GM12878 (cell line): ENCODE data around the gene ELAVL1. TPM values are rescaled to one million over a fixed set of nuclear protein-coding genes. Genes with fewer than 3 reads are reported as not detected.
A peak's percentile ranks its signal among the peaks of the same experiment; 100 is the strongest.

Source experiments
- ATAC-seq: fragments of 200-7000 bp; cut with Tn5 transposase; 3 replicates; pipeline ENCODE4 v1.9.1; 2020; ENCODE audit warnings: mild to moderate bottlenecking, moderate library complexity
- BruUV-seq: library from RNA; stranded (reverse); fragments of 400-500 nt; replicated peaks from 2 replicates; lab custom pipeline; 2021; lab: Mats Ljungman, UMichigan
- CTCF ChIA-PET: fragments of 300-600 bp; sonication (Branson Sonifier 250); formaldehyde crosslinking; extraction: SDS; loops from one replicate; lab custom pipeline; 2021; ENCODE audit warnings: inconsistent platforms; lab: Yijun Ruan, JAX
- POLR2A ChIA-PET: fragments of 350-600 bp; formaldehyde crosslinking; extraction: SDS; loops from one replicate; lab custom pipeline; 2021; ENCODE audit warnings: inconsistent platforms; lab: Charles Lee
- RAD21 ChIA-PET: fragments of 300-600 bp; sonication (Branson Sonifier 250); formaldehyde crosslinking; loops from one replicate; lab custom pipeline; 2023; ENCODE audit warnings: antibody characterized with exemption; ENCODE audit not compliant: unreplicated experiment; lab: Charles Lee
- SMC1A ChIA-PET: fragments of 300-600 bp; sonication (Branson Sonifier 250); formaldehyde crosslinking; loops from one replicate; lab custom pipeline; 2023; ENCODE audit not compliant: unreplicated experiment, uncharacterized antibody; lab: Charles Lee
- DNase-seq: peaks from one replicate; pipeline ENCODE4 v3.0.0-alpha.2; 2011; ENCODE audit warnings: low read depth, low spot score
- FAIRE-seq: peaks from 3 replicates; lab custom pipeline; 2011; peaks lifted over from hg19 to GRCh38; lab: Jason Lieb, UNC
- H2AFZ ChIP-seq: 2 replicates; pipeline ENCODE4 v1.6.0; 2011; ENCODE audit warnings: low read depth, low read length, control low read depth; ENCODE audit not compliant: control insufficient read depth
- H3K27ac ChIP-seq: 2 replicates; pipeline ENCODE4 v1.5.1; 2011; ENCODE audit warnings: control low read depth; ENCODE audit not compliant: control insufficient read depth, insufficient read depth
- H3K27me3 ChIP-seq, 2 experiments: replicated peaks in 1 of 2; 2 replicates each; pipeline versions ENCODE4 v1.6.0 to v1.6.1; 2011; ENCODE audit warnings: low read length in 1 of 2; ENCODE audit not compliant: control insufficient read depth in 2 of 2, insufficient read depth in 2 of 2
- H3K36me3 ChIP-seq, 2 experiments: 2 replicates each; pipeline ENCODE4 v1.5.1; 2011; ENCODE audit warnings: low read length in 1 of 2; ENCODE audit not compliant: control insufficient read depth in 2 of 2, insufficient read depth in 2 of 2
- H3K4me1 ChIP-seq: 2 replicates; pipeline ENCODE4 v1.6.1; 2011; ENCODE audit warnings: mild to moderate bottlenecking, low read length, moderate library complexity, mixed read lengths; ENCODE audit not compliant: control insufficient read depth, insufficient read depth
- H3K4me2 ChIP-seq: 2 replicates; pipeline ENCODE4 v1.6.0; 2011; ENCODE audit warnings: control low read depth; ENCODE audit not compliant: control insufficient read depth, insufficient read depth
- H3K4me3 ChIP-seq: fragments of 200-600 bp; sonication (generic); 2 replicates; pipeline ENCODE4 v1.5.1; 2016
- H3K79me2 ChIP-seq: 2 replicates; pipeline ENCODE4 v1.6.0; 2011; ENCODE audit warnings: low read length; ENCODE audit not compliant: control insufficient read depth, insufficient read depth
- H3K9ac ChIP-seq: 2 replicates; pipeline ENCODE4 v1.8.0; 2011; ENCODE audit warnings: low read length, control low read depth, mixed read lengths; ENCODE audit not compliant: control insufficient read depth, insufficient read depth
- H3K9me3 ChIP-seq: replicated peaks from 3 replicates; pipeline ENCODE4 v1.5.1; 2011; ENCODE audit warnings: mild to moderate bottlenecking, low read length; ENCODE audit not compliant: control insufficient read depth, insufficient read depth
- H4K20me1 ChIP-seq: 2 replicates; pipeline ENCODE4 v1.6.0; 2011; ENCODE audit not compliant: control insufficient read depth, insufficient read depth
- EED ChIP-seq: sonication (generic); IDR thresholded peaks from 2 replicates; pipeline ENCODE4 v1.6.1; 2016; ENCODE audit warnings: antibody characterized with exemption, low read depth
- EZH2 ChIP-seq: IDR thresholded peaks from 2 replicates; pipeline ENCODE4 v1.6.1; 2012; ENCODE audit warnings: low read depth, mild to moderate bottlenecking, control low read depth, inconsistent platforms, low read length, borderline replicate concordance; ENCODE audit not compliant: control insufficient read depth
- HDAC2 ChIP-seq: fragments of 200-600 bp; sonication (generic); IDR thresholded peaks from 2 replicates; pipeline ENCODE4 v1.6.1; 2017
- KAT2A ChIP-seq: conservative IDR thresholded peaks from 2 replicates; pipeline ENCODE4 v1.6.1; 2011; ENCODE audit warnings: low read depth, low read length; ENCODE audit not compliant: control insufficient read depth
- LARP7 ChIP-seq: fragments of 450-650 bp; IDR thresholded peaks from 2 replicates; pipeline ENCODE4 v1.6.1; 2017; ENCODE audit warnings: mild to moderate bottlenecking
- NR2C1 ChIP-seq: fragments of 450-650 bp; IDR thresholded peaks from 2 replicates; pipeline ENCODE4 v1.6.1; 2017; ENCODE audit warnings: antibody characterized with exemption, mild to moderate bottlenecking, moderate library complexity
- POLR2A ChIP-seq: IDR thresholded peaks from 2 replicates; pipeline ENCODE4 v1.6.1; 2011; ENCODE audit warnings: low read depth, mild to moderate bottlenecking, low read length
- PRDM15 ChIP-seq: fragments of 450-650 bp; formaldehyde crosslinking; IDR thresholded peaks from 2 replicates; pipeline ENCODE4 v1.4.0; 2020; ENCODE audit warnings: mild to moderate bottlenecking, moderate library complexity
- STAT1 ChIP-seq: fragments of 450-650 bp; conservative IDR thresholded peaks from 2 replicates; pipeline ENCODE4 v1.6.1; 2014; ENCODE audit warnings: antibody characterized with exemption, mild to moderate bottlenecking
- TARDBP ChIP-seq: IDR thresholded peaks from 2 replicates; pipeline ENCODE4 v1.6.1; 2016; ENCODE audit warnings: borderline replicate concordance
- TCF3 ChIP-seq: IDR thresholded peaks from 2 replicates; pipeline ENCODE4 v1.6.1; 2012; ENCODE audit warnings: low read depth, mild to moderate bottlenecking, low read length, borderline replicate concordance; ENCODE audit not compliant: insufficient read depth
- ZNF217 ChIP-seq: fragments of 450-650 bp; IDR thresholded peaks from 2 replicates; pipeline ENCODE4 v1.6.1; 2017; ENCODE audit warnings: antibody characterized with exemption, mild to moderate bottlenecking
- ZNF24 ChIP-seq: fragments of 450-650 bp; IDR thresholded peaks from 2 replicates; pipeline ENCODE4 v1.6.1; 2017; ENCODE audit warnings: antibody characterized with exemption, mild to moderate bottlenecking
- ZNF622 ChIP-seq: fragments of 450-650 bp; IDR thresholded peaks from 2 replicates; pipeline ENCODE4 v1.6.1; 2017; ENCODE audit warnings: mild to moderate bottlenecking, inconsistent platforms
- WGBS: methylation state at CpG from one replicate; pipeline ENCODE4 v1.1.6; 2016; ENCODE audit warnings: low lambda C conversion rate; ENCODE audit not compliant: insufficient replicate concordance, insufficient coverage; ENCODE audit errors: missing lambda C conversion rate; 5-methylcytosine and 5-hydroxymethylcytosine counted together
- in situ Hi-C: fragments of 300-500 bp; cut with MboI; formaldehyde crosslinking; loops from 9 replicates; pipeline ENCODE4 v1.14.3; 2018; ENCODE audit warnings: mixed read lengths
- intact Hi-C: fragments of 100-400 bp; cut with micrococcal nuclease; formaldehyde crosslinking; loops from one replicate; pipeline ENCODE4 v1.14.2; 2022; ENCODE audit not compliant: unreplicated experiment
- polyA plus RNA-seq, 11 experiments: library from polyadenylated mRNA; depleted of rRNA in 4 of 11; unstranded in 6 of 11; stranded (reverse) in 5 of 11; fragments of >200 nt; fragmentation: Nextera tagmentation in 4 of 11; fragmentation: Illumina TruSeq in 1 of 11; extraction: Ambion mirVana in 4 of 11; extraction: Trizol in 1 of 11; gene quantifications; 1 replicate in 1 of 11; 2 replicates in 10 of 11; pipeline versions ENCODE4 v1.2.1 to v1.2.3, GENCODE V29; 2011 to 2016; ENCODE audit warnings: inconsistent platforms in 2 of 11, missing spikeins in 2 of 11, low read depth in 1 of 11
- total RNA-seq, 4 experiments: library from RNA; depleted of rRNA in 3 of 4; stranded (reverse); fragments of >200 nt in 3 of 4; fragmentation: Illumina TruSeq in 1 of 4; extraction: Trizol in 1 of 4; gene quantifications; 2 replicates each; pipeline versions ENCODE4 v1.2.1 to v1.2.3, GENCODE V29; 2013 to 2021
- TF ChIP-seq, protein P1 (sequence below): IDR thresholded peaks from 2 replicates; pipeline ENCODE4 v1.6.1; 2012; ENCODE audit warnings: low read length, inconsistent platforms

Gene ELAVL1
- total and polyA plus RNA-seq, 10 of the 15 experiments (the other 5 are each of a cell fraction or from before 2014, with no cell fraction given), result 7.4 to 155 (median 70.3) TPM

GRCh38 chr19:7989071-7989575, 16.3 kb downstream of the ELAVL1 start:
- ATAC-seq, result no peak
- Histone ChIP-seq H2AFZ (no peak overlapping the region), H3K4me2 (no peak overlapping the region), H3K79me2 (peaks cover 20% of the 10 kb centered on the region), H3K4me3 (no peak overlapping the region), H3K9me3 (no peaks in the 10 kb centered on the region), H4K20me1 (peaks cover 7% of the 10 kb centered on the region), H3K36me3 (peaks cover 50 to 51% of the 10 kb centered on the region in 2 experiments), H3K4me1 (no peaks in the 10 kb centered on the region; the same call in 1 of the 2 replicates), H3K27ac (no peak overlapping the region), H3K9ac (no peak overlapping the region), H3K27me3 (no peaks in the 10 kb centered on the region)
- in situ Hi-C loops, result no loop called here
- ChIA-PET POLR2A (no interaction called here), RAD21 (no interaction called here), SMC1A (no interaction called here), CTCF (interaction anchor here (1.8 kb wide), 1 partner anchor 13 kb away, joined by 6 read pairs; no protein-coding TSS in a partner anchor)
- FAIRE-seq, result no peak
- TSS peak; percentile 29 for BruUV-seq
- intact Hi-C loops, result no loop called here
- TF ChIP-seq TCF3 (no peak), TARDBP (no peak)
- WGBS, result 93% methylated on average over 10 of the region's 12 CpGs
- DNase-seq, result no peak

GRCh38 chr19:7988307-7988706, 17.1 kb downstream of the ELAVL1 start:
- FAIRE-seq, result no peak
- TF ChIP-seq ZNF24, result no peak
- no peak for TF ChIP-seq KAT2A
- no peak for TF ChIP-seq ZNF622
- no peak for TF ChIP-seq PRDM15 (CRISPR knock-in tag)
- no peak for TF ChIP-seq HDAC2
- TF ChIP-seq EED, result no peak
- TF ChIP-seq, protein P1, sequence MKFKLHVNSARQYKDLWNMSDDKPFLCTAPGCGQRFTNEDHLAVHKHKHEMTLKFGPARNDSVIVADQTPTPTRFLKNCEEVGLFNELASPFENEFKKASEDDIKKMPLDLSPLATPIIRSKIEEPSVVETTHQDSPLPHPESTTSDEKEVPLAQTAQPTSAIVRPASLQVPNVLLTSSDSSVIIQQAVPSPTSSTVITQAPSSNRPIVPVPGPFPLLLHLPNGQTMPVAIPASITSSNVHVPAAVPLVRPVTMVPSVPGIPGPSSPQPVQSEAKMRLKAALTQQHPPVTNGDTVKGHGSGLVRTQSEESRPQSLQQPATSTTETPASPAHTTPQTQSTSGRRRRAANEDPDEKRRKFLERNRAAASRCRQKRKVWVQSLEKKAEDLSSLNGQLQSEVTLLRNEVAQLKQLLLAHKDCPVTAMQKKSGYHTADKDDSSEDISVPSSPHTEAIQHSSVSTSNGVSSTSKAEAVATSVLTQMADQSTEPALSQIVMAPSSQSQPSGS, result no peak
- no peak for TF ChIP-seq POLR2A
- TF ChIP-seq NR2C1, result no peak
- TF ChIP-seq STAT1, result no peak
- TF ChIP-seq EZH2, result no peak
- TF ChIP-seq ZNF217, result no peak
- no peak for TF ChIP-seq LARP7

More at GRCh38 chr19:7988307-7988706, 17.1 kb downstream of the ELAVL1 start:
- Histone ChIP-seq H3K4me3 (no peak overlapping the region), H3K4me1 (no peaks in the 10 kb centered on the region; the same call in 1 of the 2 replicates), H2AFZ (no peak overlapping the region), H4K20me1 (peaks cover 4% of the 10 kb centered on the region), H3K9me3 (no peaks in the 10 kb centered on the region), H3K27me3 (no peaks in the 10 kb centered on the region), H3K9ac (no peak overlapping the region), H3K79me2 (peaks cover 12% of the 10 kb centered on the region), H3K4me2 (no peak overlapping the region), H3K27ac (no peak overlapping the region), H3K36me3 (peaks cover 51 to 56% of the 10 kb centered on the region in 2 experiments)
- in situ Hi-C loops, result no loop called here
- RAD21 ChIA-PET, result no interaction called here
- no peak for DNase-seq
- intact Hi-C loops, result no loop called here
- ATAC-seq, result no peak
- POLR2A ChIA-PET, result no interaction called here
- no TSS peak for BruUV-seq
- 72% methylated on average over 5 of the region's 5 CpGs for WGBS
- CTCF ChIA-PET, result interaction anchor here (1.3 to 1.8 kb wide), 2 partner anchors 14 to 18 kb away, joined by 5 to 6 read pairs; no protein-coding TSS in a partner anchor
- SMC1A ChIA-PET, result no interaction called here
